ENCODE measurements around the gene FHIT. TPM values are rescaled to one million over a fixed set of nuclear protein-coding genes. Genes with fewer than 3 reads are reported as not detected.
"Not testable (repeated sequence)": the region's sequence is repeated elsewhere in the genome, so short reads cannot be mapped to it uniquely, and the experiment has no call there.

FHIT gene
- total RNA-seq, 1 donor from 2014 or later: 10.2 TPM

DNA sequence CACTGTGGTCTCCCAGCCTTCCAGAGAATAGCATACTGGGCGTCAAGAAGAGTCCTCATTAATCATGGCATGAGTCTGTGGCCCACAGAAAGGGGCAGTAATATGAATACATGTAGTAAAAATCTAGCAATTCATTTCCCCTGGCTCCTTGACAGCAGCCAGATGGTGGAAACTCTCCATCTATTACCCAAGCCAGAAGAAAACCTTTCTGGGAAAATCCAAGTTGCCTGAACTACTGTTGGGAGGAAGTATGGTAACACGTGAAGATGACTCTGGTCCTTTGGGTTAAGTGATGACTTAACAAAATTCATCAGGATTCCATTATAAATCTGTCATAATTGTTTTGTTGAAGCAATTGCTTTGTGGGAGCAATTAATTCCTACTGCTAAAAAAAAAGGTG, 530.5 kb downstream of the FHIT start:
- intact Hi-C loops (cut with DNase I): no loop called here
- DNase-seq (ENCODE audit: low spot score): no peak
- no peak for ATAC-seq

- ATAC-seq: no peak
- intact Hi-C loops (cut with DNase I): no loop called here
- DNase-seq (ENCODE audit: low spot score): no peak
Observed at GRCh38 chr3:60716573-60716972, 534.7 kb downstream of the FHIT start.

DNA sequence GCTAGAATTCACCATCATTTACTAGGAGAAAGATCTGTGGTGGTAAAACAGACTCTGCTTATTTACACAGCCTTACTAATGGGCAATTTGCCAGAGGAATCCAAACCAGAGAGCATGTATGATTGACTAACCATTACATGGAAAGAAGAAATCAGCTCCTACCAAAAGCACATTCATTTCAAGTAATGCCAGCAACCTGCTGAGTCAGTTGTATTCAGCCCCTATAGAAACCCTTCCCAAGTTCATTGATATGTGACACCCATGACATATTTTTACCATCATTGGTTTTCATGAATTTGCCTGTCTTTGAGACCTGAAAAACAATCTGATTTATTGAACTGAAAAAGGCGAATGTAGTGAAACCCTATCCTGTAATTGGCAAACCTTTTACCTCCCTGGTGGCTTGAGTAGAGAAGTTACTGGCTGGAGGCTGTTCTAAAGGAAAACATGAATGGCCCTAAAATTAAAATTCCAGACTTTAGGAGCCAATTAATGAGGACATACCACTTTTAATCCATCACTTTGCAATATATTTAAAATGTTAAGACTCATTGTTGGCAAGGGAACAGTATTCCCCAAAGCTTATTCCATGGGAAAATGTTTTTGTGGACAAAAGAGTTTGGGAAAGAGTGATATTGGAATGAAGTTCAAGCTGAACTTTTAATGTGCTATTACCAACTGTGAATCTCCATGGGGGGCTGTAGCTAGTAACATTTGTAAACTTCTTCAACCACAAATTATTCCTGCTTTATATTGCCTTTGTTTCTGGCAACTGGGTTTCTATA, 542.9 kb downstream of the FHIT start:
- no peak for ATAC-seq
- intact Hi-C loops (cut with DNase I): no loop called here
- DNase-seq (ENCODE audit: low spot score): no peak

DNA sequence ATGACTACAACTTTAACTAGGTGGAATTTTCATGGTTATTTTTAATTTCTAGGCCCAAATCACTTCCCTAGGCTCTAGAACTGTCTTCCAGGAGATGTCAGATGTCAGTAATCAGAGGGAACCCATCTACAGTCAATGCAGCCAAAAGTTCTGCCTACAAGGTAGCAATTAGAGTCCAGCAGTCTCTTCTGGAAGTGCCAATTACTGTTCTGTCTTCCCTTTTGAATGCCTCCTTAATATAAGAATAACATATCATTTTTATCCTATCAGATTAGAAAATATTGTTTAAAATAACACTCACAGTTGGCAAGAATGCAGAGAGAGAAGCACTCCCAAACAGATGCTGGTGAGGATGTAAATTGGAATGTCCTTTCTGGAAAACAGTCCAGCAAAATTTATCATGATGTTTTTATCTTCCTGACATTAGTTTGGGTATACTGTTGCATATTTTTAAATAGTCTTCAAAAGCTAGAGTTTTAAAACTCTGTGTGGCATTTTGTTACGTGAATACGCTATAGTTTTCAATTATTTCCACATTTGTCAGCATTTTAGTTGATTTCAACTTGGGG, 543.7 kb downstream of the FHIT start:
- DNase-seq (ENCODE audit: low spot score): no peak
- intact Hi-C loops (cut with DNase I): no loop called here
- no peak for ATAC-seq

DNA sequence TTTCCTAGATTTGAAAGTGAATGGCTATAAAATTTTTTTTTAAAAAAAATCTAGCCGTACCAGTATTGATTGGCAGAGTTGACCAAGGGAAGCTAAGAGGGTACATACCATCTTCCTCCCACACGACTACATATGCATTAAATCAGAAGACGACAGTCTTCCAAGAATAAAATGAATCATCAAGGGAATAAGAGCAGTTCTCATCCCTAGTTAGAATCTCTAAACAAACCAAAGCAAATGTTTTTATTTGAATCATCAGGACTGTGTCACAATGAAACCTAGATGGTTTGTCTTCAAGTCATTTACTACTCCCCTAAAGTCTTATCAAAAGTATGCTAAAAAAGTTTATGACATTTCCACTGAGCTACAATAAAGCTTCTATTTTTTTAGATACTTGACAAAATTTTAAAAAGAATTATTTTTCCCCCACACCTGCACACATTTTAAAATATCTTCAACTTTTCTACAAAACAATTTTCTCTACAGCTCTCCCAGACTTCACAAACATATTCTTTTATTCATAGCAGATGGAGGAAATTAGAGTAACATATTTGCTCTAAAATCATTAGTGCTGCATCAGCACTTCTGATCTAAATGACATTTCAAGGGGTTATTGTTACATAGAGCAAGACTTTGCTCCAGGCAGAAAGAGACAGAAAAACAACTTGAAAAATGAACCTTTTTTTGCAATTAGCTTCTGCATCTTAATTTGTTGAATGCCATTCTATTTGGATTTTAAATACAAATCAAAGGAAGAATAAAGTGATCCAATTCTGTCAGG, 547.1 kb downstream of the FHIT start:
- intact Hi-C loops (cut with DNase I): no loop called here
- DNase-seq (ENCODE audit: low spot score): no peak
- ATAC-seq: no peak

DNA sequence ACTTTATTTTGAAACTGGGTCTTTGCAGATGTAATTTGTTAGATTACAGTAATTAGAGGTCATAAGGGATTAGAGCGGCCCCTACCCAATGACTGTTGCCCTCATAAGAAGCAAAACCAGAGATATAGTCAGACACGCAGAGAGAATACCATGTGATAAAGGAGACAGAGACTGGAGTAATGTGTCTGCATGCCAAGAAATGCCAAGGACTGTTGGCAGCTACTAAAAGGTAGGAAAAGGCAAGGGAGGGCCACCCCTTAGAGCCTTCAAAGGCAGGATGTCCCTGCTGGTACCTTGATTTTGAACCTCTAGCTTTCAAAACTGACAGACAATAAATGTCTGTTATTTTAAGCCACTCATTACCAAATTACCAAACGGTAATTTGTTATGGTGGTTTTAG, 548.2 kb downstream of the FHIT start:
- DNase-seq (ENCODE audit: low spot score) (no peak), ATAC-seq (no peak)
- intact Hi-C loops (cut with DNase I): no loop called here

GRCh38 chr3:60698117-60698516, 553.1 kb downstream of the FHIT start:
- no peak for ATAC-seq
- intact Hi-C loops (cut with DNase I): no loop called here

GRCh38 chr3:60697132-60697531, 554.1 kb downstream of the FHIT start:
- DNase-seq (ENCODE audit: low spot score): no peak
- intact Hi-C loops (cut with DNase I): no loop called here
- no peak for ATAC-seq

More at GRCh38 chr3:60698117-60698516, 553.1 kb downstream of the FHIT start:
- DNase-seq (ENCODE audit: low spot score): no peak

DNA sequence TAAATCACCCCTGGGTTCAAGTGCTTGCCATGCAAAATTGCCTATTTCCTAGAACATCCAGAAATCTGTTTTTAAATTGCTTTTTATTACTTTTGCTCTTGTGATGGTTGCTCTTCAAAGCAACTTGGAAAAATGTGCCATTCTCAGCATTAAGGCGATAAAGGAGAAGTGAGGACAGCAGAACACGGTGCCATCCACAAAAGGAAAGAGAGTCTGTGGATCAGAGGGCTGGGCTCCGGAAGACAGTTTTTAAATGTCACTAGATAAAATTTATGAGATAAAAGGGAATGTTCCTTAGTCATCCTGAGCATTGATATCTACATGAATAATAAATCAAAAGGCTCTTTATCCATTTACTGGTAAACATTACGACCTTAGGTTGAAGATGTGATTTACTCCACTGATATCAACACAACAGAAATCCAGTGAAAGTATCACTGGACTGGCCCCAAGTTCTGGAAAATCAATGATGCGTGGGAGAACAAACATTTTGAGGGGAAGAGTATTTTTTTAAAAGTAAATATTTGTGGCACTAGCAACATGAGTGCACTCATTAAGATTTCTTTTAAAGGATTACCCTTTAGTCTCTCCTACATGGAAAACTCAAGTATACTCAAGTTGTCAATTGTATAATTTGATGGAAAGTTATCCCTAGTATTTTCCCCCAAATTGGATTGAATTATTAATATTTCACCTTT, 554.7 kb downstream of the FHIT start:
- intact Hi-C loops (cut with DNase I): no loop called here
- ATAC-seq (no peak), DNase-seq (ENCODE audit: low spot score) (no peak)

DNA sequence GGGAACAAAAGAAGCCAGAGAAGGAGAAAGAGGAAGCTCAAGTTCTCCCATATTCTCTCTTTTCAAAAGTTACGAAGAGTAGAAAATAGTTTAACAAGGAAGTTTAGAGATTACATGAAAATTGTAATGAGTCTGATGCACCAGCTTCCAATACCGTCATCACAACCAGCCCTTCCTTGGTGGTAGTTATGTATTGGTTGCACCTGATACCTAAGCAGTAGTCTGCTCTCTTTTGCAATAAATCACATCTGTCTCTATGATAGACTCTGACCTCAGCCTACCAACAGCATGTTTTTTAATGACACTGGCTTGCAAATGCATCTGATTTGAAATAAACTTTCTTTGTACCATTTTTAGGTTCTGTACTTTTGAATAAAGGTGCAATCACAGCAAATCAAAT, 575.8 kb downstream of the FHIT start:
- no peak for ATAC-seq
- DNase-seq (ENCODE audit: low spot score): no peak
- intact Hi-C loops (cut with DNase I): no loop called here

- ATAC-seq (no peak), DNase-seq (ENCODE audit: low spot score) (no peak)
- intact Hi-C loops (cut with DNase I): no loop called here
Observed at GRCh38 chr3:60674870-60675269, 576.4 kb downstream of the FHIT start.

- ATAC-seq (no peak), DNase-seq (ENCODE audit: low spot score) (no peak)
- intact Hi-C loops (cut with DNase I): no loop called here
Observed at GRCh38 chr3:60673123-60673522, 578.1 kb downstream of the FHIT start.

- intact Hi-C loops (cut with DNase I); DNase-seq (ENCODE audit: low spot score); ATAC-seq: not testable (repeated sequence)
Observed at GRCh38 chr3:60672337-60672736, 578.9 kb downstream of the FHIT start.

GRCh38 chr3:60669636-60670035, 581.6 kb downstream of the FHIT start:
- no peak for ATAC-seq
- DNase-seq (ENCODE audit: low spot score): no peak
- intact Hi-C loops (cut with DNase I): loop anchor here (5.0 kb wide), 1 partner anchor 342 kb away; no protein-coding TSS in a partner anchor

DNA sequence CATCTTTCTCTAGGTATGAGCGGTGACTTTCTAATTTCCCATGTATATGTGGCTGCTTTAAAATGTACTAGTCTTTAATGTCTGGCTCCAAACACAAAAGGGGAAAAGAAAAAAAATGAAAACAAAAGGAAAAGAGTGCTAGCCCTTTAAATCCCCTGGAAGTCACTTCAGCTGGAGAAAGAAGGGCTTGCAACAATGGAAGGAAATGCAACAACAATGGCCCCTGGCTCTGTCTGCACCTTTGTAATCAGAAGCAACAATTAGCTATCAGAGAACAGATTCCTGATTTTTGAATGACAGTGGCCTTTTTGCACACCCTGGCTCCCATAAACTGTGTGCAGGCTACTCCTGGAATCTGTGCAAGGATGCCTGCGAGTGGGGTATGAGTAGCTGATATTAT, 591.2 kb downstream of the FHIT start:
- DNase-seq (ENCODE audit: low spot score) (no peak), ATAC-seq (no peak)
- intact Hi-C loops (cut with DNase I): no loop called here

GRCh38 chr3:60659098-60659497, 592.2 kb downstream of the FHIT start:
- ATAC-seq (no peak), DNase-seq (ENCODE audit: low spot score) (no peak)
- intact Hi-C loops (cut with DNase I): no loop called here

DNA sequence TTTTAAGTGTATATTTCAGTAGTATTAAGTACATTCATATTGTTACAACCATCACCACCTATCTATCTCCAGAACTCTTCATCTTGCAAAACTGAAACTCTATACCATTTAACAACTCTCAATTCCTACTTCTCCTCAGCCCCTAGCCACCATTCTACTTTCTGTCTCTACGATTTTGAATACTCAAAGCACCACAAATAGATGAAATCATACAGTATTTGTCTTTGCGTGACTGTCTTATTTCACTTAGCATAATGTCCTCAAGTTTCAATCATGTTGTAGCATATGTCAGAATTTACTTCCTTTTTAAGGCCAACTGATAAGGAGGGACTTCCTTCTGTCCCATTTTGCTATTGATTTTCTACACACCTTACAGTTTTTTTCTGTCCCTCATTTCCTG, 593.3 kb downstream of the FHIT start:
- no peak for DNase-seq (ENCODE audit: low spot score)
- no peak for ATAC-seq
- intact Hi-C loops (cut with DNase I): no loop called here

GRCh38 chr3:60652829-60653228, 598.4 kb downstream of the FHIT start:
- no peak for ATAC-seq

DNA sequence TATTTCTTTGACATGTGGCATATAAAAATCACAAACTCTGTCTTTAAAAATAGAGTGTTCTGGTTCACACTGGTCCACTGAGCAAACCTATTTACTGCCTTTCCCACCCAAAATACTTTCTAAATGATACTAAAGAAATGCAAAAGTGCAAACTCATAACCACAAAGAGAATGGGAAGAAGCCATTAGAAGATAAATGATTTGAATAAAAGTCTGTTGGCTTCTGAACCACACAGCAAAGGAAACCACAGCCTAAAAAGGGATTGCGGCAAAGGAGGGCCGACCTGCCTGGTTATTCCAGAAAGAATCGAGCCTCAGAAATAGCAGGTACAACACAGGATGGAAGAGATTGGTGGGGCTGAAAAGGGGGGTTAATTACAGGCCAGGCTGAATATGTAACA, 599.5 kb downstream of the FHIT start:
- intact Hi-C loops (cut with DNase I): no loop called here
- DNase-seq (ENCODE audit: low spot score) (no peak), ATAC-seq (no peak)

More at GRCh38 chr3:60652829-60653228, 598.4 kb downstream of the FHIT start:
- no peak for DNase-seq (ENCODE audit: low spot score)
- intact Hi-C loops (cut with DNase I): no loop called here

Measured in sciatic nerve (tissue), 2 donors.